Endothelial cell (in vitro differentiated cells): ENCODE measurements around the gene KDM5C. TPM values are rescaled to one million over a fixed set of nuclear protein-coding genes. Genes with fewer than 3 reads are reported as not detected.

Experiments used
- DNase-seq: peaks from one replicate; pipeline ENCODE4 v3.0.0; 2021; ENCODE audit warnings: low spot score
- H3K27ac Mint-ChIP-seq: one replicate; pipeline ENCODE4 v1.8.0; 2021; ENCODE audit warnings: mixed read lengths, inconsistent platforms; ENCODE audit not compliant: unreplicated experiment
- H3K27me3 Mint-ChIP-seq: one replicate; pipeline ENCODE4 v1.8.0; 2021; ENCODE audit warnings: mild to moderate bottlenecking, moderate library complexity, mixed read lengths, inconsistent platforms; ENCODE audit not compliant: unreplicated experiment
- H3K36me3 Mint-ChIP-seq: one replicate; pipeline ENCODE4 v1.8.0; 2021; ENCODE audit warnings: mild to moderate bottlenecking, low read depth, mixed read lengths, inconsistent platforms; ENCODE audit not compliant: unreplicated experiment
- H3K4me1 Mint-ChIP-seq: one replicate; pipeline ENCODE4 v1.8.0; 2021; ENCODE audit warnings: mild to moderate bottlenecking, mixed read lengths, inconsistent platforms; ENCODE audit not compliant: unreplicated experiment
- H3K4me3 Mint-ChIP-seq: one replicate; pipeline ENCODE4 v1.8.0; 2021; ENCODE audit warnings: mild to moderate bottlenecking, mixed read lengths, inconsistent platforms; ENCODE audit not compliant: unreplicated experiment
- H3K9me3 Mint-ChIP-seq: one replicate; pipeline ENCODE4 v1.8.0; 2021; ENCODE audit warnings: mixed read lengths, inconsistent platforms; ENCODE audit not compliant: unreplicated experiment
- CTCF ChIP-seq: fragments of 200-600 bp; sonication (generic); IDR thresholded peaks from one replicate; pipeline ENCODE4 v1.5.0; 2021; ENCODE audit warnings: antibody characterized with exemption; ENCODE audit not compliant: unreplicated experiment
- total RNA-seq: library from RNA; stranded (reverse); fragmentation: NEBNext Ultra II Directional; extraction: Animal tissue kit (Norgen Biotek cat#: 25700); gene quantifications from one replicate; pipeline ENCODE4 v1.2.1, GENCODE V29; 2021; ENCODE audit not compliant: unreplicated experiment

KDM5C gene
- total RNA-seq, 1 donor from 2014 or later = 132 TPM

- Mint-ChIP-seq H3K9me3 (no peaks in the 10 kb centered on the region), H3K27me3 (peaks cover 11% of the 10 kb centered on the region), H3K36me3 (peaks cover 11% of the 10 kb centered on the region), H3K4me1 (peaks cover 18% of the 10 kb centered on the region), H3K27ac (no peak overlapping the region), H3K4me3 (no peak overlapping the region)
- no peak for TF ChIP-seq CTCF
- no peak for DNase-seq
Observed at GRCh38 chrX:53256446-53257041, 31.5 kb upstream of the KDM5C start.

GRCh38 chrX:53255738-53256191, 30.8 kb upstream of the KDM5C start:
- Mint-ChIP-seq H3K4me1 (peaks cover 14% of the 10 kb centered on the region), H3K27me3 (peaks cover 11% of the 10 kb centered on the region), H3K36me3 (peaks cover 11% of the 10 kb centered on the region), H3K4me3 (no peak overlapping the region), H3K9me3 (no peaks in the 10 kb centered on the region), H3K27ac (no peak overlapping the region)
- TF ChIP-seq CTCF = no peak
- no peak for DNase-seq

- no peak for DNase-seq
- TF ChIP-seq CTCF = no peak
- peaks cover 8% of the 10 kb centered on the region for H3K27me3 Mint-ChIP-seq
- peak overlapping the region; percentile 54 for H3K27ac Mint-ChIP-seq
- peaks cover 11% of the 10 kb centered on the region for H3K36me3 Mint-ChIP-seq
- no peak overlapping the region for H3K4me3 Mint-ChIP-seq
- no peaks in the 10 kb centered on the region for H3K9me3 Mint-ChIP-seq
- H3K4me1 Mint-ChIP-seq = peaks cover 14% of the 10 kb centered on the region
Observed at GRCh38 chrX:53254570-53255461, 29.8 kb upstream of the KDM5C start.

- H3K36me3 Mint-ChIP-seq = peaks cover 11% of the 10 kb centered on the region
- no peak for DNase-seq
- H3K4me1 Mint-ChIP-seq = peaks cover 20% of the 10 kb centered on the region
- H3K9me3 Mint-ChIP-seq = no peaks in the 10 kb centered on the region
- no peak for TF ChIP-seq CTCF
- peaks cover 8% of the 10 kb centered on the region for H3K27me3 Mint-ChIP-seq
- H3K4me3 Mint-ChIP-seq = no peak overlapping the region
- H3K27ac Mint-ChIP-seq = no peak overlapping the region
Observed at GRCh38 chrX:53253293-53254020, 28.4 kb upstream of the KDM5C start.
